ENCODE results near the gene WDR83.
A peak's percentile ranks its signal among the peaks of the same experiment; 100 is the strongest.
"Not testable (repeated sequence)": the region's sequence is repeated elsewhere in the genome, so short reads cannot be mapped to it uniquely, and the experiment has no call there.

The WDR83 gene

GRCh38 chr19:12656899-12657571, 9.6 kb upstream of the WDR83 start:
- DNase-seq, result no peak

GRCh38 chr19:12657966-12658365, 8.6 kb upstream of the WDR83 start:
- no peak for DNase-seq

GRCh38 chr19:12660980-12661379, 5.6 kb upstream of the WDR83 start:
- no peak for DNase-seq

- no peak for DNase-seq
Measured at GRCh38 chr19:12664406-12665280, 2.0 kb upstream of the WDR83 start.

- DNase-seq, result no peak
Measured at GRCh38 chr19:12665281-12665573, 1.4 kb upstream of the WDR83 start.

- no peak for DNase-seq
Measured at GRCh38 chr19:12665671-12666264, 839 bp upstream of the WDR83 start.

- DNase-seq, result no peak
Measured at GRCh38 chr19:12667731-12668302, 1.2 kb downstream of the WDR83 start.

GRCh38 chr19:12668346-12668745, 1.7 kb downstream of the WDR83 start:
- no peak for DNase-seq

- peak; percentile 22 for DNase-seq
Measured at GRCh38 chr19:12668932-12669269, 2.3 kb downstream of the WDR83 start.

GRCh38 chr19:12669270-12670158, 2.9 kb downstream of the WDR83 start:
- peak; percentile 80 for DNase-seq

- no peak for DNase-seq
Measured at GRCh38 chr19:12670159-12670928, 3.7 kb downstream of the WDR83 start.

- DNase-seq, result no peak
Measured at GRCh38 chr19:12672744-12673143, 6.1 kb downstream of the WDR83 start.

GRCh38 chr19:12675399-12675798, 8.8 kb downstream of the WDR83 start:
- no peak for DNase-seq

- no peak for DNase-seq
Measured at GRCh38 chr19:12675940-12676339, 9.3 kb downstream of the WDR83 start.

GRCh38 chr19:12676384-12676792, 9.8 kb downstream of the WDR83 start:
- DNase-seq, result peak; percentile 72

GRCh38 chr19:12676928-12677327, 10.3 kb downstream of the WDR83 start:
- no peak for DNase-seq

GRCh38 chr19:12678039-12678438, 11.4 kb downstream of the WDR83 start:
- not testable (repeated sequence) for DNase-seq

- no peak for DNase-seq
Measured at GRCh38 chr19:12680034-12680433, 13.4 kb downstream of the WDR83 start.

- DNase-seq, result peak; percentile 98
Measured at GRCh38 chr19:12681074-12681987, 14.7 kb downstream of the WDR83 start, which contains the start of gene DHPS. Gene DHPS (minus strand): TSS chr19:12681880. CDS start chr19:12681766, 114 bp downstream.

- DNase-seq, result no peak
Measured at GRCh38 chr19:12685831-12686230, 19.2 kb downstream of the WDR83 start.
